Measurements from ENCODE around the gene IL19. TPM values are rescaled to one million over a fixed set of nuclear protein-coding genes. Genes with fewer than 3 reads are reported as not detected.

IL19 gene
- total and polyA plus RNA-seq, 2 of the 13 experiments (the other 11 are each of a cell fraction or from before 2014, with no cell fraction given) = not detected

- Histone ChIP-seq H3K27me3 (ENCODE audit: control insufficient read depth in 1 of 2, insufficient read depth in 2 of 2, low read length in 2 of 2) (no peaks in the 10 kb centered on the region), H3K9me3 (ENCODE audit: low read length) (no peaks in the 10 kb centered on the region), H4K20me1 (ENCODE audit: insufficient read depth, low read length) (peaks cover 27% of the 10 kb centered on the region), H3K4me2 (ENCODE audit: low read depth, low read length) (no peak overlapping the region), H3K9ac (ENCODE audit: insufficient read depth, low read depth, low read length) (no peak overlapping the region), H3K36me3 (replicated peaks in 1 of 2; ENCODE audit: control insufficient read depth in 1 of 2, insufficient read depth in 2 of 2, low read length in 2 of 2) (peaks cover 30 to 41% of the 10 kb centered on the region in 2 experiments; a peak in 4 of 5 replicates), H2AFZ (ENCODE audit: low read length) (no peak overlapping the region), H3K4me3 (replicated peaks in 1 of 3; ENCODE audit: insufficient read depth in 1 of 3, low read depth in 2 of 3, low read length in 3 of 3) (no peak overlapping the region), H3K79me2 (ENCODE audit: insufficient read depth, low read length) (peaks cover 11% of the 10 kb centered on the region), H3K4me1 (ENCODE audit: insufficient read depth, low read length) (no peaks in the 10 kb centered on the region), H3K27ac (ENCODE audit: extremely low read length, insufficient read depth, low read length) (no peak overlapping the region)
- ATAC-seq (no peak), FAIRE-seq (no peak), DNase-seq (ENCODE audit: low spot score) (no peak)
- ChIA-PET POLR2A (no interaction called here), CTCF (ENCODE audit: low intra/inter-chr PET ratio, low total read pairs) (no interaction called here)
- intact Hi-C loops (cut with micrococcal nuclease; ENCODE audit: unreplicated experiment) (no loop called here), in situ Hi-C loops (cut with HindIII; ENCODE audit: extremely low pct_ligation_motif_present, low pct_unique_long_range_greater_than_20kb) (no loop called here)
- BruUV-seq (replicated peaks) = no TSS peak
- no peak for TF ChIP-seq ZNF672 (CRISPR knock-in tag; IDR thresholded peaks at IDR 0.05)
- no peak for TF ChIP-seq ZNF773 (CRISPR knock-in tag; IDR thresholded peaks at IDR 0.05; ENCODE audit: borderline replicate concordance)
- TF ChIP-seq KDM6A (CRISPR knock-in tag; IDR thresholded peaks at IDR 0.05; ENCODE audit: low read depth) = no peak
- WGBS (ENCODE audit: low lambda C conversion rate) = 100% methylated on average over 2 of the region's 3 CpGs
Measured at GRCh38 chr1:206729507-206729906, 41.1 kb upstream of the IL19 start.

- in situ Hi-C loops (cut with HindIII; ENCODE audit: extremely low pct_ligation_motif_present, low pct_unique_long_range_greater_than_20kb) (loop anchor here (10.0 kb wide), 1 partner anchor 252 kb away; no protein-coding TSS in a partner anchor), intact Hi-C loops (cut with micrococcal nuclease; ENCODE audit: unreplicated experiment) (loop anchor here (10.0 kb wide), 1 partner anchor 342 kb away; no protein-coding TSS in a partner anchor)
- ATAC-seq = no peak
Measured at GRCh38 chr1:206732508-206732907, 38.1 kb upstream of the IL19 start.

More at GRCh38 chr1:206732508-206732907, 38.1 kb upstream of the IL19 start:
- 96% methylated on average over 11 of the region's 11 CpGs for WGBS (ENCODE audit: low lambda C conversion rate)
- CTCF ChIA-PET (ENCODE audit: low intra/inter-chr PET ratio, low total read pairs) = no interaction called here
- TF ChIP-seq NCOA1 (CRISPR knock-in tag; IDR thresholded peaks at IDR 0.05) (no peak), ZNF761 (CRISPR knock-in tag; conservative IDR thresholded peaks at IDR 0.05) (no peak), FOXA3 (CRISPR knock-in tag; IDR thresholded peaks at IDR 0.05) (no peak), MTF1 (CRISPR knock-in tag; IDR thresholded peaks at IDR 0.05) (no peak), FOXK2 (IDR thresholded peaks at IDR 0.05) (no peak), SNRNP70 (IDR thresholded peaks at IDR 0.05; ENCODE audit: low read depth, low read length) (no peak), TP53 (CRISPR knock-in tag; conservative IDR thresholded peaks at IDR 0.05) (no peak), ZNF101 (CRISPR knock-in tag; IDR thresholded peaks at IDR 0.05; ENCODE audit: borderline replicate concordance, low read depth) (no peak), ZNF883 (CRISPR knock-in tag; IDR thresholded peaks at IDR 0.05; ENCODE audit: not compliant biosample characterization) (no peak), ISX (CRISPR knock-in tag; conservative IDR thresholded peaks at IDR 0.05) (no peak), WIZ (CRISPR knock-in tag; IDR thresholded peaks at IDR 0.05) (no peak), MAFG (CRISPR knock-in tag; IDR thresholded peaks at IDR 0.05) (no peak), ZNF781 (CRISPR knock-in tag; IDR thresholded peaks at IDR 0.05; ENCODE audit: borderline replicate concordance, not compliant biosample characterization) (no peak), ZNF563 (CRISPR knock-in tag; IDR thresholded peaks at IDR 0.05) (no peak), PLRG1 (conservative IDR thresholded peaks at IDR 0.05) (no peak), ZKSCAN5 (CRISPR knock-in tag; IDR thresholded peaks at IDR 0.05) (no peak), THRA (CRISPR knock-in tag; IDR thresholded peaks at IDR 0.05; ENCODE audit: borderline replicate concordance) (no peak)
- 0 out of 2 replicates have a peak, but pooled peaks cover 6% of the 10 kb centered on the region for H4K20me1 ChIP-seq (ENCODE audit: insufficient read depth, low read length)
- H3K9ac ChIP-seq (ENCODE audit: insufficient read depth, low read depth, low read length) = no peak overlapping the region
- H3K36me3 ChIP-seq (replicated peaks in 1 of 2; ENCODE audit: control insufficient read depth in 1 of 2, insufficient read depth in 2 of 2, low read length in 2 of 2) = peaks cover 30 to 41% of the 10 kb centered on the region in 2 experiments; a peak in 4 of 5 replicates
- no TSS peak for BruUV-seq (replicated peaks)
- no peak overlapping the region for H3K27ac ChIP-seq (ENCODE audit: extremely low read length, insufficient read depth, low read length)
- H3K27me3 ChIP-seq (ENCODE audit: control insufficient read depth in 1 of 2, insufficient read depth in 2 of 2, low read length in 2 of 2) = no peaks in the 10 kb centered on the region
- no peak for DNase-seq (ENCODE audit: low spot score)
- H3K4me1 ChIP-seq (ENCODE audit: insufficient read depth, low read length) = no peaks in the 10 kb centered on the region
- POLR2A ChIA-PET = no interaction called here
- no peak overlapping the region for H2AFZ ChIP-seq (ENCODE audit: low read length)
- no peak for FAIRE-seq
- H3K79me2 ChIP-seq (ENCODE audit: insufficient read depth, low read length) = no peaks in the 10 kb centered on the region
- no peak overlapping the region for H3K4me3 ChIP-seq (replicated peaks in 1 of 3; ENCODE audit: insufficient read depth in 1 of 3, low read depth in 2 of 3, low read length in 3 of 3)
- no peaks in the 10 kb centered on the region for H3K9me3 ChIP-seq (ENCODE audit: low read length)
- no peak overlapping the region for H3K4me2 ChIP-seq (ENCODE audit: low read depth, low read length)
